HEK293T (cell line): ENCODE results near the gene RIMS1.
"Not testable (repeated sequence)": the region's sequence is repeated elsewhere in the genome, so short reads cannot be mapped to it uniquely, and the experiment has no call there.

Source experiments
- CTCF ChIA-PET: fragments of 350-600 bp; formaldehyde crosslinking; extraction: SDS; loops from one replicate; lab custom pipeline; 2021; ENCODE audit warnings: antibody characterized with exemption, inconsistent platforms; lab: Yijun Ruan, JAX
- POLR2A ChIA-PET: fragments of 350-600 bp; formaldehyde crosslinking; extraction: SDS; loops from one replicate; lab custom pipeline; 2020; ENCODE audit warnings: antibody characterized with exemption, inconsistent platforms; lab: Yijun Ruan, JAX
- DNase-seq: peaks from one replicate; pipeline ENCODE4 v3.0.0; 2012; ENCODE audit warnings: mixed read lengths; ENCODE audit errors: extremely low spot score
- ARNT ChIP-seq: fragments of 450-650 bp; IDR thresholded peaks from 2 replicates; pipeline ENCODE4 v1.6.1; 2017; ENCODE audit warnings: mild to moderate bottlenecking
- BHLHE40 ChIP-seq: fragments of 450-650 bp; IDR thresholded peaks from 2 replicates; pipeline ENCODE4 v1.6.1; 2016; ENCODE audit warnings: mild to moderate bottlenecking, moderate library complexity, borderline replicate concordance
- CTBP1 ChIP-seq: fragments of 450-650 bp; IDR thresholded peaks from 2 replicates; pipeline ENCODE4 v1.6.1; 2016; ENCODE audit warnings: borderline replicate concordance
- ELF4 ChIP-seq: fragments of 450-650 bp; IDR thresholded peaks from 2 replicates; pipeline ENCODE4 v1.6.1; 2017; ENCODE audit warnings: antibody characterized with exemption
- FOXA1 ChIP-seq: fragments of 450-650 bp; IDR thresholded peaks from 2 replicates; pipeline ENCODE4 v1.6.1; 2016; ENCODE audit warnings: mild to moderate bottlenecking
- FOXK2 ChIP-seq: fragments of 450-650 bp; IDR thresholded peaks from 2 replicates; pipeline ENCODE4 v1.6.1; 2016; ENCODE audit warnings: mild to moderate bottlenecking
- FOXM1 ChIP-seq: fragments of 450-650 bp; IDR thresholded peaks from 2 replicates; pipeline ENCODE4 v1.6.1; 2017; ENCODE audit warnings: mild to moderate bottlenecking, borderline replicate concordance
- HDGF ChIP-seq: fragments of 450-650 bp; IDR thresholded peaks from 2 replicates; pipeline ENCODE4 v1.6.1; 2017; ENCODE audit warnings: antibody characterized with exemption, borderline replicate concordance
- L3MBTL2 ChIP-seq: fragments of 450-650 bp; conservative IDR thresholded peaks from 2 replicates; pipeline ENCODE4 v1.6.1; 2016; ENCODE audit warnings: mild to moderate bottlenecking
- LEF1 ChIP-seq: fragments of 450-650 bp; IDR thresholded peaks from 2 replicates; pipeline ENCODE4 v1.6.1; 2017; ENCODE audit warnings: mild to moderate bottlenecking, borderline replicate concordance
- NFRKB ChIP-seq: fragments of 450-650 bp; IDR thresholded peaks from 2 replicates; pipeline ENCODE4 v1.6.1; 2016; ENCODE audit warnings: mild to moderate bottlenecking, moderate library complexity
- PKNOX1 ChIP-seq: fragments of 450-650 bp; IDR thresholded peaks from 2 replicates; pipeline ENCODE4 v1.6.1; 2016
- SP1 ChIP-seq: fragments of 450-650 bp; IDR thresholded peaks from 2 replicates; pipeline ENCODE4 v1.6.1; 2017
- SUZ12 ChIP-seq: fragments of 450-650 bp; IDR thresholded peaks from 2 replicates; pipeline ENCODE4 v1.6.1; 2016; ENCODE audit warnings: mild to moderate bottlenecking
- TARDBP ChIP-seq: fragments of 450-650 bp; IDR thresholded peaks from 2 replicates; pipeline ENCODE4 v1.6.1; 2016
- ZNF384 ChIP-seq: fragments of 450-650 bp; IDR thresholded peaks from 2 replicates; pipeline ENCODE4 v1.6.1; 2016

The RIMS1 gene

GRCh38 chr6:71977884-71978283 is 91.5 kb downstream of the RIMS1 start:
- ChIA-PET CTCF (interaction anchor here (0.5 kb wide), 1 partner anchor 14 kb away, joined by 3 read pairs; no protein-coding TSS in a partner anchor), POLR2A (no interaction called here)
- TF ChIP-seq CTBP1: no peak
- DNase-seq: no peak

- POLR2A ChIA-PET: no interaction called here
- CTCF ChIA-PET: no interaction called here
- TF ChIP-seq NFRKB: no peak
- no peak for TF ChIP-seq HDGF
- TF ChIP-seq TARDBP: no peak
- TF ChIP-seq FOXK2: no peak
- no peak for TF ChIP-seq ELF4
- no peak for TF ChIP-seq PKNOX1
- DNase-seq: no peak
Observed at GRCh38 chr6:71979911-71980310, 93.6 kb downstream of the RIMS1 start.

GRCh38 chr6:71982389-71982788 is 96.0 kb downstream of the RIMS1 start:
- DNase-seq: no peak
- POLR2A ChIA-PET: no interaction called here
- CTCF ChIA-PET: no interaction called here
- TF ChIP-seq FOXM1 (no peak), FOXK2 (no peak), FOXA1 (no peak), ELF4 (no peak), CTBP1 (no peak)

GRCh38 chr6:71983131-71983530 is 96.8 kb downstream of the RIMS1 start:
- CTCF ChIA-PET: no interaction called here
- POLR2A ChIA-PET: no interaction called here

GRCh38 chr6:71994705-71995271 is 108.4 kb downstream of the RIMS1 start:
- TF ChIP-seq PKNOX1: no peak
- TF ChIP-seq ZNF384: no peak
- no peak for TF ChIP-seq ARNT
- TF ChIP-seq FOXK2: no peak
- TF ChIP-seq ELF4: no peak
- no peak for TF ChIP-seq FOXM1
- no peak for TF ChIP-seq TARDBP
- no peak for TF ChIP-seq LEF1
- TF ChIP-seq FOXA1: no peak
- TF ChIP-seq NFRKB: no peak
- no peak for TF ChIP-seq SP1
- TF ChIP-seq SUZ12: no peak
- TF ChIP-seq HDGF: no peak
- no peak for TF ChIP-seq BHLHE40
- CTCF ChIA-PET: no interaction called here
- no peak for DNase-seq
- POLR2A ChIA-PET: no interaction called here

More at GRCh38 chr6:71983131-71983530, 96.8 kb downstream of the RIMS1 start:
- DNase-seq: no peak
- TF ChIP-seq NFRKB (no peak), L3MBTL2 (no peak), HDGF (no peak), ZNF384 (no peak)

GRCh38 chr6:71997341-71997740 is 111.0 kb downstream of the RIMS1 start:
- ChIA-PET POLR2A (no interaction called here), CTCF (no interaction called here)
- TF ChIP-seq CTBP1 (no peak), BHLHE40 (no peak), SP1 (no peak), NFRKB (no peak)
- DNase-seq: no peak

GRCh38 chr6:72002415-72002814 is 116.1 kb downstream of the RIMS1 start:
- POLR2A ChIA-PET: no interaction called here

GRCh38 chr6:72006591-72006990 is 120.2 kb downstream of the RIMS1 start:
- POLR2A ChIA-PET, DNase-seq, CTCF ChIA-PET: not testable (repeated sequence)

More at GRCh38 chr6:72002415-72002814, 116.1 kb downstream of the RIMS1 start:
- TF ChIP-seq L3MBTL2: no peak
- TF ChIP-seq LEF1: no peak
- TF ChIP-seq SP1: no peak
- TF ChIP-seq CTBP1: no peak
- TF ChIP-seq FOXM1: no peak
- no peak for DNase-seq
- CTCF ChIA-PET: no interaction called here

- DNase-seq: no peak
- ChIA-PET POLR2A (no interaction called here), CTCF (interaction anchor here (0.5 kb wide), 1 partner anchor 31 kb away, joined by 3 read pairs; no protein-coding TSS in a partner anchor)
- TF ChIP-seq FOXM1 (no peak), SP1 (no peak), PKNOX1 (no peak)
Observed at GRCh38 chr6:72022830-72023229, 136.5 kb downstream of the RIMS1 start.
